ENCODE data around the gene HTT. TPM values are rescaled to one million over a fixed set of nuclear protein-coding genes. Genes with fewer than 3 reads are reported as not detected.

HTT gene
- polyA plus RNA-seq, 3 donors = 1.8 to 27.1 (median 3.0) TPM

DNA sequence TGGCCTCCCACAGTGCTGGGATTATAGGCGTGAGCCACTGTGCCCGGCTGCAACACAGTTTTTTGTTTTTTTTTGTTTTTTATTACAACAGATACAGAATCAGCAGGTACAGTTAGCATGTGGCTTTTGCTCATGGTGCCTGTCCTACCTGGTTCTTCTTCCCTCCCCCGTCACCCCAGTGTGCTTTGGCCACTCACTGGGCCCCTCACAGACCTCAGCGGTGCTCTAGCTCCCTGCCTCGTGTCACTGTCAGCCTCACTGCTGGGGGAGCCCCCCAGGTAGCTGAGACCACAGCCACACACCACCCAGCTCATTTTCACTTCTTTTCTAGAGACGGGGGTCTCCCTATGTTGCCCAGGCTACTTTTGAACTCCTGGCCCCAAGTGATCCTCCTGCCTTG is 38.8 kb upstream of the HTT start:
- Mint-ChIP-seq H3K9me3 (peaks cover 0 to 2% (median 0%) of the 10 kb centered on the region in 7 donors), H3K27ac (peak overlapping the region in 2 of 7 donors; percentile 9 to 53), H3K27me3 (ENCODE audit: low read depth in 3 of 3) (peaks cover 13 to 39% (median 20%) of the 10 kb centered on the region in 3 donors), H3K4me3 (no peak overlapping the region), H3K36me3 (no peaks in the 10 kb centered on the region), H3K4me1 (peaks cover 23% of the 10 kb centered on the region)
- H3K9ac ChIP-seq (ENCODE audit: insufficient read depth, low read length, poor library complexity, severe bottlenecking) = no peak overlapping the region
- H3K4me3 ChIP-seq (replicated peaks in 1 of 3; ENCODE audit: low read depth in 2 of 3, low read length in 3 of 3) = no peak overlapping the region
- no peak overlapping the region for H3K27ac ChIP-seq (ENCODE audit: low read depth in 1 of 2, low read length in 2 of 2)
- H3K9me3 ChIP-seq (replicated peaks in 1 of 2; ENCODE audit: control insufficient read depth in 1 of 2, insufficient read depth in 1 of 2, low read length in 2 of 2) = no peaks in the 10 kb centered on the region
- DNase-seq = no peak
- intact Hi-C loops (cut with micrococcal nuclease) = no loop called here
- no peaks in the 10 kb centered on the region for H4K20me1 ChIP-seq (ENCODE audit: insufficient read depth, low read length)
- WGBS (ENCODE audit: insufficient coverage) = 86% methylated on average over 4 of the region's 6 CpGs
- H3K36me3 ChIP-seq (replicated peaks in 1 of 2; ENCODE audit: control insufficient read depth in 1 of 2, insufficient read depth in 2 of 2, low read length in 2 of 2) = no peaks in the 10 kb centered on the region
- H2AFZ ChIP-seq (ENCODE audit: insufficient read depth, low read depth, low read length, poor library complexity, severe bottlenecking) = no peak overlapping the region
- H3K4me2 ChIP-seq (replicated peaks; ENCODE audit: extremely low read depth, low read length, poor library complexity, severe bottlenecking) = no peak overlapping the region
- peaks cover 0 to 3% of the 10 kb centered on the region in 2 donors for H3K27me3 ChIP-seq (ENCODE audit: control insufficient read depth in 2 of 2, insufficient read depth in 2 of 2, low read length in 2 of 2)
- no peaks in the 10 kb centered on the region for H3K79me2 ChIP-seq (ENCODE audit: insufficient read depth, low read length)
- H3K4me1 ChIP-seq (ENCODE audit: control insufficient read depth in 1 of 2, insufficient read depth in 2 of 2, low read length in 2 of 2) = peaks cover 18 to 22% of the 10 kb centered on the region in 2 donors
- TF ChIP-seq CTCF (IDR thresholded peaks at IDR 0.05) = no peak

DNA sequence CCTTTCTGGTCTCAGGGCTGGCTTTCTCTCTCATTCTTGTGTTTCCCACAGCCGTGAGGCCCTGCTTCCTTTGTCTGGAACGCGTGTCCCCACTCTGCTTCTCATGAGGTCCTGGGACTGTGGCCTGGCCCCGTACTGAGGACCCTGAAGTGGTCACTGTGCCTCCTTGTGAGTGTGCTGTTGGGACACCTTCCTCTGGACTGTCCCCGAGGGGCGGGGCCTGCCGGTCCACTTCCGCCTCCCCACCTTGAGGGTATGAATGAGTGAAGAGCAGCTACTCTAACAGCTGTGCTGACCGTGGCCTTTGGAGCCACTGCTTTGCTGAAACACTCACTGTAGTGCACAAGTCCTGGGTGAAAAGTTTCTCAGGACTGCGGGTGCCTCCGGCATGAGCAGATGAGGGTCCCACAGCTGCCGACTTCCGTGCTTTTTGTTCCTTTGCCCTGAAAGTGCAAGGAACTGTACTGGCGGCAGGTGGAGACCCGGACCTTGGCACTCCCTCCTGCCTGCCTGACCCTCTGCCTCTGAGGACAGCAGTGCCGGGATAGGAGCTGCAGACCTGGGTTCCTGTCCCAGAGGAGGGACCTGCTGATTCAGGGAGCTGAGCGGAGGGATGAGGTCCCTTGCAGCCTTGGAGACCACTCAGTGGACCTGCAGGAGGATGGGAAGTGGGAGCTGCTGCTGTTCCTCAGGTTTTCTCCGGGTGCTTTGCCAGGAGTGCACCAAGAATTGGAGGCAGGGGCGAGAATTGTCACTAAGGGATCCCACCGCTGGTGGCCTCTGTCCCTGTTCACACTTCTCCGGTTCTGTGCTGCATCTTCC is 38.1 kb upstream of the HTT start:
- peaks cover 0 to 2% (median 0%) of the 10 kb centered on the region in 7 donors for H3K9me3 Mint-ChIP-seq
- Histone ChIP-seq H3K79me2 (ENCODE audit: insufficient read depth, low read length) (no peaks in the 10 kb centered on the region), H3K4me3 (replicated peaks in 1 of 3; ENCODE audit: low read depth in 2 of 3, low read length in 3 of 3) (no peak overlapping the region), H3K36me3 (replicated peaks in 1 of 2; ENCODE audit: control insufficient read depth in 1 of 2, insufficient read depth in 2 of 2, low read length in 2 of 2) (no peaks in the 10 kb centered on the region), H2AFZ (ENCODE audit: insufficient read depth, low read depth, low read length, poor library complexity, severe bottlenecking) (no peak overlapping the region), H3K4me2 (replicated peaks; ENCODE audit: extremely low read depth, low read length, poor library complexity, severe bottlenecking) (no peak overlapping the region), H3K4me1 (ENCODE audit: control insufficient read depth in 1 of 2, insufficient read depth in 2 of 2, low read length in 2 of 2) (peaks cover 24 to 29% of the 10 kb centered on the region in 2 donors), H3K27ac (ENCODE audit: low read depth in 1 of 2, low read length in 2 of 2) (no peak overlapping the region), H3K9me3 (replicated peaks in 1 of 2; ENCODE audit: control insufficient read depth in 1 of 2, insufficient read depth in 1 of 2, low read length in 2 of 2) (no peaks in the 10 kb centered on the region), H3K9ac (ENCODE audit: insufficient read depth, low read length, poor library complexity, severe bottlenecking) (no peak overlapping the region), H3K27me3 (ENCODE audit: control insufficient read depth in 2 of 2, insufficient read depth in 2 of 2, low read length in 2 of 2) (peaks cover 0 to 3% of the 10 kb centered on the region in 2 donors), H4K20me1 (ENCODE audit: insufficient read depth, low read length) (no peaks in the 10 kb centered on the region)
- peaks cover 27% of the 10 kb centered on the region for H3K4me1 Mint-ChIP-seq
- DNase-seq = no peak
- H3K27me3 Mint-ChIP-seq (ENCODE audit: low read depth in 3 of 3) = peaks cover 11 to 42% (median 19%) of the 10 kb centered on the region in 3 donors
- 95% methylated on average over 14 of the region's 21 CpGs for WGBS (ENCODE audit: insufficient coverage)
- TF ChIP-seq CTCF (IDR thresholded peaks at IDR 0.05) = no peak
- peak overlapping the region; percentile 24 to 35 for H3K4me3 Mint-ChIP-seq
- intact Hi-C loops (cut with micrococcal nuclease) = no loop called here
- H3K36me3 Mint-ChIP-seq = no peaks in the 10 kb centered on the region
- peak overlapping the region in 2 of 7 donors; percentile 19 to 48 for H3K27ac Mint-ChIP-seq
